H1 (cell line): ENCODE measurements around the gene HSD3B1. TPM values are rescaled to one million over a fixed set of nuclear protein-coding genes. Genes with fewer than 3 reads are reported as not detected.

ENCODE experiments used
- CTCF ChIA-PET: fragments of 300-600 bp; sonication (Branson Sonifier 250); formaldehyde crosslinking; loops from one replicate; lab custom pipeline; 2021; ENCODE audit not compliant: partially characterized antibody; lab: Charles Lee
- POLR2A ChIA-PET: fragments of 300-600 bp; sonication (Branson Sonifier 250); formaldehyde crosslinking; loops from one replicate; lab custom pipeline; 2021; ENCODE audit warnings: inconsistent platforms; ENCODE audit not compliant: partially characterized antibody; lab: Charles Lee
- DNase-seq, 2 experiments: peaks; one replicate each; pipeline versions ENCODE4 v3.0.0 to v3.0.0-alpha.2; 2010 to 2022; ENCODE audit warnings: low spot score in 2 of 2, low read depth in 1 of 2, mixed read lengths in 1 of 2
- FAIRE-seq: peaks from 2 replicates; lab custom pipeline; 2011; peaks lifted over from hg19 to GRCh38; lab: Jason Lieb, UNC
- H2AFZ ChIP-seq: 2 replicates; pipeline ENCODE4 v1.8.1; 2012; ENCODE audit warnings: low read length, inconsistent platforms
- H2AK5ac ChIP-seq: 2 replicates; pipeline ENCODE4 v1.6.1; 2013; ENCODE audit warnings: low read depth, low read length
- H2BK120ac ChIP-seq: replicated peaks from 2 replicates; pipeline ENCODE3; 2013; ENCODE audit warnings: low read depth, low read length, inconsistent platforms
- H2BK12ac ChIP-seq: 2 replicates; pipeline ENCODE4 v1.6.1; 2013; ENCODE audit warnings: low read depth, low read length
- H2BK15ac ChIP-seq: 2 replicates; pipeline ENCODE4 v1.6.1; 2013; ENCODE audit warnings: low read length
- H2BK20ac ChIP-seq: 2 replicates; pipeline ENCODE4 v1.6.1; 2013; ENCODE audit warnings: low read length
- H2BK5ac ChIP-seq: 2 replicates; pipeline ENCODE4 v1.6.1; 2013; ENCODE audit warnings: low read depth, low read length
- H3K14ac ChIP-seq: 2 replicates; pipeline ENCODE4 v1.6.1; 2013; ENCODE audit warnings: inconsistent platforms; ENCODE audit not compliant: insufficient read length
- H3K18ac ChIP-seq: 2 replicates; pipeline ENCODE4 v1.6.1; 2013; ENCODE audit warnings: low read length; ENCODE audit errors: extremely low read depth
- H3K23ac ChIP-seq: 2 replicates; pipeline ENCODE4 v1.6.1; 2013; ENCODE audit warnings: inconsistent platforms; ENCODE audit not compliant: insufficient read length
- H3K23me2 ChIP-seq: 2 replicates; pipeline ENCODE4 v1.6.1; 2013; ENCODE audit warnings: low read depth, low read length
- H3K27ac ChIP-seq: 2 replicates; pipeline ENCODE4 v1.6.1; 2011; ENCODE audit warnings: low read depth, low read length, inconsistent platforms
- H3K27me3 ChIP-seq, 4 experiments: replicated peaks in 1 of 4; 1 replicate in 1 of 4; 2 replicates in 3 of 4; pipeline versions ENCODE4 v1.6.1 to v1.8.1; 2011 to 2013; ENCODE audit warnings: low read length in 3 of 4, mild to moderate bottlenecking in 3 of 4, inconsistent platforms in 2 of 4, mixed read lengths in 2 of 4, moderate library complexity in 1 of 4; ENCODE audit not compliant: control insufficient read depth in 3 of 4, insufficient read depth in 3 of 4; ENCODE audit errors: extremely low read depth in 1 of 4
- H3K36me3 ChIP-seq, 4 experiments: 2 replicates each; pipeline versions ENCODE4 v1.6.1 to v1.8.1; 2011 to 2013; ENCODE audit warnings: mild to moderate bottlenecking in 4 of 4, low read length in 3 of 4, moderate library complexity in 2 of 4, control low read depth in 1 of 4, inconsistent platforms in 1 of 4; ENCODE audit not compliant: insufficient read depth in 4 of 4, control insufficient read depth in 2 of 4
- H3K4ac ChIP-seq: replicated peaks from 2 replicates; pipeline ENCODE3; 2013; ENCODE audit warnings: low read length, low read depth, mixed read lengths, inconsistent platforms; ENCODE audit not compliant: insufficient read length
- H3K4me1 ChIP-seq, 4 experiments: replicated peaks in 1 of 4; 1 replicate in 1 of 4; 2 replicates in 3 of 4; pipeline versions ENCODE4 v1.6.1 to v1.8.1; 2011 to 2013; ENCODE audit warnings: low read length in 3 of 4, inconsistent platforms in 2 of 4, mixed read lengths in 1 of 4; ENCODE audit not compliant: insufficient read depth in 4 of 4, control insufficient read depth in 3 of 4
- H3K4me2 ChIP-seq, 2 experiments: 2 replicates each; pipeline versions ENCODE4 v1.6.1 to v1.8.1; 2011 to 2013; ENCODE audit warnings: low read depth in 2 of 2, low read length in 2 of 2, control low read depth in 1 of 2, inconsistent platforms in 1 of 2, mild to moderate bottlenecking in 1 of 2; ENCODE audit not compliant: insufficient read depth in 1 of 2
- H3K4me3 ChIP-seq, 4 experiments: fragments of 200-600, 300-600 bp in 1 of 4; sonication (generic), shearing (Covaris generic), sonication (Bioruptor Twin) in 1 of 4; 2 replicates each; pipeline versions ENCODE4 v1.5.1 to v1.8.1; 2011 to 2016; ENCODE audit warnings: low read length in 4 of 4, low read depth in 3 of 4, control low read depth in 2 of 4, inconsistent platforms in 2 of 4, mild to moderate bottlenecking in 2 of 4, mixed read lengths in 1 of 4, moderate library complexity in 1 of 4; ENCODE audit not compliant: insufficient read depth in 2 of 4; ENCODE audit errors: extremely low read depth in 1 of 4
- H3K56ac ChIP-seq: replicated peaks from 2 replicates; pipeline ENCODE3; 2013; ENCODE audit warnings: low read depth, mild to moderate bottlenecking, mixed read lengths, low read length, inconsistent platforms; ENCODE audit not compliant: insufficient read length
- H3K79me1 ChIP-seq: 2 replicates; pipeline ENCODE4 v1.6.1; 2013; ENCODE audit warnings: low read depth, low read length, control low read depth
- H3K79me2 ChIP-seq, 2 experiments: 2 replicates each; pipeline versions ENCODE4 v1.6.1 to v1.8.1; 2012 to 2013; ENCODE audit warnings: low read length in 2 of 2, mild to moderate bottlenecking in 2 of 2, inconsistent platforms in 1 of 2; ENCODE audit not compliant: insufficient read depth in 2 of 2, control insufficient read depth in 1 of 2
- H3K9ac ChIP-seq, 4 experiments: replicated peaks in 1 of 4; 1 replicate in 1 of 4; 2 replicates in 3 of 4; pipeline versions ENCODE4 v1.6.1 to v1.8.1; 2011 to 2013; ENCODE audit warnings: low read depth in 3 of 4, low read length in 3 of 4, control low read depth in 2 of 4, mild to moderate bottlenecking in 2 of 4, moderate library complexity in 2 of 4, inconsistent platforms in 1 of 4; ENCODE audit errors: extremely low read depth in 1 of 4
- H3K9me3 ChIP-seq, 2 experiments: 2 replicates each; pipeline versions ENCODE4 v1.6.1 to v1.8.1; 2012 to 2013; ENCODE audit warnings: mild to moderate bottlenecking in 2 of 2, moderate library complexity in 2 of 2, control low read depth in 1 of 2, inconsistent platforms in 1 of 2, low read depth in 1 of 2, low read length in 1 of 2, mixed read lengths in 1 of 2; ENCODE audit not compliant: insufficient read depth in 2 of 2
- H4K20me1 ChIP-seq, 2 experiments: replicated peaks in 1 of 2; 2 replicates each; pipeline versions ENCODE3 to v1.8.1; 2011 to 2013; ENCODE audit warnings: inconsistent platforms in 2 of 2, low read length in 2 of 2, mild to moderate bottlenecking in 1 of 2; ENCODE audit not compliant: insufficient read depth in 2 of 2, control insufficient read depth in 1 of 2
- H4K5ac ChIP-seq: 2 replicates; pipeline ENCODE4 v1.6.1; 2013; ENCODE audit warnings: low read length, low read depth, mixed read lengths, inconsistent platforms; ENCODE audit not compliant: insufficient read length
- H4K8ac ChIP-seq: 2 replicates; pipeline ENCODE4 v1.8.0; 2013; ENCODE audit warnings: mild to moderate bottlenecking, moderate library complexity, low read length, inconsistent platforms; ENCODE audit not compliant: insufficient read depth; ENCODE audit errors: extremely low read depth
- H4K91ac ChIP-seq: replicated peaks from 2 replicates; pipeline ENCODE3; 2013; ENCODE audit warnings: low read length, mixed read lengths, inconsistent platforms; ENCODE audit not compliant: insufficient read length
- CHD2 ChIP-seq: IDR thresholded peaks from 2 replicates; pipeline ENCODE4 v1.6.1; 2012; ENCODE audit warnings: low read length, improper control_type of control experiment
- EZH2 ChIP-seq: fragments of 200-600 bp; sonication (generic); IDR thresholded peaks from 2 replicates; pipeline ENCODE4 v1.7.1; 2012; ENCODE audit warnings: low read depth, mild to moderate bottlenecking, moderate library complexity, low read length, inconsistent platforms; ENCODE audit not compliant: severe bottlenecking
- HDAC2 ChIP-seq, 2 experiments: fragments of 300-600 bp in 1 of 2; sonication (generic) in 1 of 2; IDR thresholded peaks; 2 replicates each; pipeline ENCODE4 v1.6.1; 2011 to 2012; ENCODE audit warnings: low read depth in 2 of 2, low read length in 2 of 2, mild to moderate bottlenecking in 2 of 2, moderate library complexity in 2 of 2, borderline replicate concordance in 1 of 2, inconsistent platforms in 1 of 2
- JUN ChIP-seq: IDR thresholded peaks from 2 replicates; pipeline ENCODE4 v1.6.1; 2011; ENCODE audit warnings: low read depth, mild to moderate bottlenecking, improper control_type of control experiment, low read length
- RFX5 ChIP-seq: IDR thresholded peaks from 2 replicates; pipeline ENCODE4 v1.6.1; 2011; ENCODE audit warnings: low read depth, low read length, improper control_type of control experiment, borderline replicate concordance
- SAP30 ChIP-seq: fragments of 300-600 bp; sonication (generic); IDR thresholded peaks from 2 replicates; pipeline ENCODE4 v1.7.1; 2012; ENCODE audit warnings: low read length, moderate library complexity, mild to moderate bottlenecking, inconsistent platforms; ENCODE audit not compliant: insufficient read depth, insufficient replicate concordance
- SIX5 ChIP-seq: IDR thresholded peaks from 2 replicates; pipeline ENCODE4 v1.6.1; 2011; ENCODE audit warnings: mild to moderate bottlenecking, low read depth, low read length
- SP4 ChIP-seq: IDR thresholded peaks from 2 replicates; pipeline ENCODE4 v1.6.1; 2012; ENCODE audit warnings: low read length, inconsistent platforms
- TAF1 ChIP-seq: IDR thresholded peaks from 2 replicates; pipeline ENCODE4 v1.6.1; 2011; ENCODE audit warnings: mild to moderate bottlenecking, low read depth, low read length
- TCF12 ChIP-seq: IDR thresholded peaks from 2 replicates; pipeline ENCODE4 v1.6.1; 2011; ENCODE audit warnings: low read depth, mild to moderate bottlenecking, low read length
- TEAD4 ChIP-seq: IDR thresholded peaks from 2 replicates; pipeline ENCODE4 v1.6.1; 2012; ENCODE audit warnings: low read depth, low read length, inconsistent platforms, mixed read lengths
- ZNF274 ChIP-seq: IDR thresholded peaks from 2 replicates; pipeline ENCODE4 v1.7.0; 2012; ENCODE audit warnings: low read length, borderline replicate concordance; ENCODE audit errors: extremely low read depth
- WGBS, 2 experiments: shearing (Covaris generic) in 1 of 2; methylation state at CpG; one replicate each; pipeline versions ENCODE4 v1.1.6 to v1.1.7; 2013 to 2015; ENCODE audit warnings: low lambda C conversion rate in 2 of 2, mixed read lengths in 2 of 2, inconsistent platforms in 1 of 2, low coverage in 1 of 2, missing lambda C conversion rate in 1 of 2; ENCODE audit not compliant: insufficient replicate concordance in 2 of 2, insufficient coverage in 1 of 2, insufficient read length in 1 of 2; ENCODE audit errors: extremely low coverage in 1 of 2, missing lambda C conversion rate in 1 of 2; 5-methylcytosine and 5-hydroxymethylcytosine counted together
- polyA plus RNA-seq, 7 experiments: library from polyadenylated mRNA; depleted of rRNA in 3 of 7; stranded (reverse) in 5 of 7; unstranded in 2 of 7; fragments of >200 nt in 5 of 7; fragments of 200-250 nt in 2 of 7; gene quantifications; 1 replicate in 5 of 7; 2 replicates in 1 of 7; 4 replicates in 1 of 7; pipeline versions ENCODE4 v1.2.1 to v1.2.3, GENCODE V29; 2011 to 2013; ENCODE audit warnings: missing spikeins in 2 of 7, mixed read lengths in 2 of 7
- total RNA-seq: library from RNA; stranded (reverse); fragmentation: NEBNext Ultra II Directional; extraction: Animal tissue kit (Norgen Biotek cat#: 25700); gene quantifications from 2 replicates; pipeline ENCODE4 v1.2.1, GENCODE V29; 2021
- TF ChIP-seq, protein P1 (sequence below): IDR thresholded peaks from 2 replicates; pipeline ENCODE4 v1.6.1; 2012; ENCODE audit warnings: inconsistent platforms

The HSD3B1 gene
- total and polyA plus RNA-seq, 2 of the 8 experiments (the other 6 are each of a cell fraction or from before 2014, with no cell fraction given) = not detected

DNA sequence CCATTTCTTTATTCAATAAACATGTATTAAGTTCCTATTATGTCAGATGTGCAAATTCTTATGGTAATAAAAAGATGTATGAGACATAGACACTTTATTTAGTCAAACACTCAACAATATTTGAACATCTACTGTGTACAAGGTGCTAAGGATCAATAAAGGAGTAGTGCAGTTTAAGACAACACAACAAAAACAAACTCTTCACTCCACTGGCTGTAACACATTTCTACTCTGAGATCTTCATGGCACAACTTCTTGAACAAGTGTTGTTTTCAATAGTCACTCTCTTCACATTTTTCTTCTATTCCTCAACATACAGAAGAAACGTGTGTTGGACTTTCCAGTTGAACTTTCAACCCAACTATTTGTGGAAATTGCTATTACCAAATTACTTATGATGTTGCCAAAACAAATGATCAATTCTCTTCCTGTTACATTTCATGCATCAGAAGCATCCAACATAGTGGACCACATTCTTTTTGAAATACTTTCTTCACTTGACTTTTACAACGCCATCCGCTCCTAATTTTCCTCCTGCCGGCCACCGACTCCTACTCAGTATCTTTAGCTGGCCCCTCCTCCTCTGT is 25.4 kb downstream of the HSD3B1 start:
- Histone ChIP-seq H3K4ac (no peak overlapping the region), H3K18ac (no peak overlapping the region), H4K20me1 (no peaks in the 10 kb centered on the region), H3K27ac (no peak overlapping the region), H3K56ac (no peak overlapping the region), H3K4me3 (no peak overlapping the region), H3K27me3 (no peaks in the 10 kb centered on the region), H4K91ac (no peak overlapping the region), H3K4me1 (no peaks in the 10 kb centered on the region), H2AK5ac (no peak overlapping the region), H3K14ac (no peak overlapping the region), H2BK12ac (no peak overlapping the region), H3K36me3 (no peaks in the 10 kb centered on the region), H3K9me3 (no peaks in the 10 kb centered on the region), H2BK120ac (no peak overlapping the region), H2BK15ac (no peak overlapping the region), H3K23me2 (no peaks in the 10 kb centered on the region), H4K5ac (no peak overlapping the region), H3K79me1 (no peaks in the 10 kb centered on the region), H2AFZ (no peak overlapping the region), H3K79me2 (no peaks in the 10 kb centered on the region), H3K4me2 (no peak overlapping the region), H3K23ac (no peak overlapping the region), H3K9ac (no peak overlapping the region), H2BK5ac (no peak overlapping the region), H2BK20ac (no peak overlapping the region), H4K8ac (no peak overlapping the region)
- WGBS, 2 experiments = 92% methylated on average over 5 of the region's 5 CpGs; no CpG with 5 or more reads in 1 of the 2 experiments
- ChIA-PET POLR2A (no interaction called here), CTCF (interaction anchor here (1.1 to 1.3 kb wide), 2 partner anchors 12 to 16 kb away, joined by 3 to 6 read pairs; no protein-coding TSS in a partner anchor)
- TF ChIP-seq RFX5 (no peak), EZH2 (no peak), CHD2 (no peak), SP4 (no peak), SIX5 (no peak), TCF12 (no peak), TEAD4 (no peak), HDAC2 (IDR thresholded peaks at IDR 0.05; ENCODE audit: borderline replicate concordance in 1 of 2, low read depth in 2 of 2, low read length in 2 of 2) (no peak), SAP30 (no peak), ZNF274 (no peak), TAF1 (no peak), JUN (no peak)
- TF ChIP-seq, protein P1, sequence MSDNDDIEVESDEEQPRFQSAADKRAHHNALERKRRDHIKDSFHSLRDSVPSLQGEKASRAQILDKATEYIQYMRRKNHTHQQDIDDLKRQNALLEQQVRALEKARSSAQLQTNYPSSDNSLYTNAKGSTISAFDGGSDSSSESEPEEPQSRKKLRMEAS = no peak
- FAIRE-seq (no peak), DNase-seq (no peak)
